GM23248 (cell line): Measurements from ENCODE around the gene RALGPS1. TPM values are rescaled to one million over a fixed set of nuclear protein-coding genes. Genes with fewer than 3 reads are reported as not detected.

Experiments used
- DNase-seq: peaks from one replicate; pipeline ENCODE4 v3.0.0-alpha.2; 2015
- H2AFZ ChIP-seq: fragments of 200-600 bp; sonication (generic); 2 replicates; pipeline ENCODE4 v1.6.1; 2016; ENCODE audit warnings: antibody characterized with exemption
- H3F3A ChIP-seq: fragments of 200-600 bp; sonication (generic); 2 replicates; pipeline ENCODE4 v1.6.1; 2016; ENCODE audit warnings: mild to moderate bottlenecking, antibody characterized with exemption, mixed run types; ENCODE audit not compliant: insufficient read depth
- H3K27ac ChIP-seq: fragments of 200-600 bp; sonication (generic); 2 replicates; pipeline ENCODE4 v1.5.1; 2016; ENCODE audit warnings: mild to moderate bottlenecking
- H3K27me3 ChIP-seq: fragments of 200-600 bp; sonication (generic); replicated peaks from 2 replicates; pipeline ENCODE4 v1.6.1; 2016; ENCODE audit warnings: mild to moderate bottlenecking; ENCODE audit not compliant: insufficient read depth
- H3K36me3 ChIP-seq: fragments of 200-600 bp; sonication (generic); 2 replicates; pipeline ENCODE4 v1.6.1; 2016; ENCODE audit warnings: low read depth, mild to moderate bottlenecking
- H3K4me1 ChIP-seq: fragments of 200-600 bp; sonication (generic); 2 replicates; pipeline ENCODE4 v1.6.1; 2016; ENCODE audit warnings: mild to moderate bottlenecking; ENCODE audit not compliant: insufficient read depth
- H3K4me2 ChIP-seq: fragments of 200-600 bp; sonication (generic); one replicate; pipeline ENCODE4 v1.6.1; 2016; ENCODE audit warnings: mild to moderate bottlenecking; ENCODE audit not compliant: unreplicated experiment
- H3K4me3 ChIP-seq: fragments of 200-600 bp; sonication (generic); 2 replicates; pipeline ENCODE4 v1.5.1; 2016; ENCODE audit warnings: mild to moderate bottlenecking
- H3K79me2 ChIP-seq: fragments of 200-600 bp; sonication (generic); 2 replicates; pipeline ENCODE4 v1.6.1; 2016; ENCODE audit warnings: mild to moderate bottlenecking; ENCODE audit not compliant: insufficient read depth
- H3K9ac ChIP-seq: fragments of 200-600 bp; sonication (generic); 2 replicates; pipeline ENCODE4 v1.6.1; 2016; ENCODE audit warnings: mild to moderate bottlenecking
- H3K9me2 ChIP-seq: fragments of 200-600 bp; sonication (generic); 2 replicates; pipeline ENCODE4 v1.6.1; 2016; ENCODE audit warnings: mixed run types, mild to moderate bottlenecking, moderate library complexity; ENCODE audit not compliant: insufficient read depth
- H3K9me3 ChIP-seq: fragments of 200-600 bp; sonication (generic); one replicate; pipeline ENCODE4 v1.6.1; 2017; ENCODE audit warnings: low read depth
- H4K20me1 ChIP-seq: fragments of 200-600 bp; sonication (generic); 2 replicates; pipeline ENCODE4 v1.6.0; 2016; ENCODE audit not compliant: insufficient read depth
- EZH2 ChIP-seq: fragments of 200-600 bp; sonication (generic); IDR thresholded peaks from 2 replicates; pipeline ENCODE4 v1.6.1; 2018; ENCODE audit warnings: antibody characterized with exemption, mild to moderate bottlenecking; ENCODE audit not compliant: insufficient read depth, poor library complexity, severe bottlenecking
- EZH2phosphoT487 ChIP-seq: fragments of 200-600 bp; sonication (generic); IDR thresholded peaks from 2 replicates; pipeline ENCODE4 v1.6.1; 2018; ENCODE audit warnings: antibody characterized with exemption, moderate library complexity, mild to moderate bottlenecking, low read depth; ENCODE audit not compliant: insufficient read depth
- WGBS, 2 experiments: methylation state at CpG; one replicate each; pipeline ENCODE4 v1.1.6; 2015 to 2017; ENCODE audit warnings: low lambda C conversion rate in 2 of 2, low coverage in 1 of 2; ENCODE audit errors: missing lambda C conversion rate in 2 of 2; 5-methylcytosine and 5-hydroxymethylcytosine counted together
- in situ Hi-C: fragments of 300-500 bp; cut with MboI; formaldehyde crosslinking; loops from 2 replicates; pipeline ENCODE4 v1.15.0; 2020
- polyA plus RNA-seq: library from polyadenylated mRNA; unstranded; fragments of >200 nt; fragmentation: Nextera tagmentation; extraction: Ambion mirVana; gene quantifications from 2 replicates; pipeline ENCODE4 v1.2.1, GENCODE V29; 2016
- total RNA-seq: library from RNA; depleted of rRNA; stranded (reverse); fragments of >200 nt; shearing (Covaris generic); gene quantifications from 2 replicates; pipeline ENCODE4 v1.2.3, GENCODE V29; 2014

Gene RALGPS1
- total and polyA plus RNA-seq, 2 experiments from 2014 or later = 0.54 to 1.8 TPM

GRCh38 chr9:127201071-127201541, 286.5 kb downstream of the RALGPS1 start:
- H3K4me3 ChIP-seq = no peak overlapping the region
- no peaks in the 10 kb centered on the region for H3K9me3 ChIP-seq
- no peak overlapping the region for H3K9ac ChIP-seq
- H2AFZ ChIP-seq = no peak overlapping the region
- no peaks in the 10 kb centered on the region for H3K36me3 ChIP-seq
- H3K27me3 ChIP-seq = peaks cover 2% of the 10 kb centered on the region; the same call in 1 of the 2 replicates
- H4K20me1 ChIP-seq = no peaks in the 10 kb centered on the region
- TF ChIP-seq EZH2phosphoT487 = no peak
- TF ChIP-seq EZH2 = no peak
- no peaks in the 10 kb centered on the region for H3K4me1 ChIP-seq
- in situ Hi-C loops = loop anchor here (5.0 kb wide), 1 partner anchor 259 kb away; no protein-coding TSS in a partner anchor
- DNase-seq = peak; percentile 55
- 88 to 90% methylated on average over 6 of the region's 6 CpGs for WGBS, 2 experiments
- H3F3A ChIP-seq = no peaks in the 10 kb centered on the region
- H3K4me2 ChIP-seq = no peak overlapping the region
- no peaks in the 10 kb centered on the region for H3K9me2 ChIP-seq
- no peak overlapping the region for H3K27ac ChIP-seq
- no peaks in the 10 kb centered on the region for H3K79me2 ChIP-seq

GRCh38 chr9:127201731-127202130, 287.1 kb downstream of the RALGPS1 start:
- in situ Hi-C loops = loop anchor here (5.0 kb wide), 1 partner anchor 259 kb away; no protein-coding TSS in a partner anchor
- no peak for TF ChIP-seq EZH2
- TF ChIP-seq EZH2phosphoT487 = no peak

DNA sequence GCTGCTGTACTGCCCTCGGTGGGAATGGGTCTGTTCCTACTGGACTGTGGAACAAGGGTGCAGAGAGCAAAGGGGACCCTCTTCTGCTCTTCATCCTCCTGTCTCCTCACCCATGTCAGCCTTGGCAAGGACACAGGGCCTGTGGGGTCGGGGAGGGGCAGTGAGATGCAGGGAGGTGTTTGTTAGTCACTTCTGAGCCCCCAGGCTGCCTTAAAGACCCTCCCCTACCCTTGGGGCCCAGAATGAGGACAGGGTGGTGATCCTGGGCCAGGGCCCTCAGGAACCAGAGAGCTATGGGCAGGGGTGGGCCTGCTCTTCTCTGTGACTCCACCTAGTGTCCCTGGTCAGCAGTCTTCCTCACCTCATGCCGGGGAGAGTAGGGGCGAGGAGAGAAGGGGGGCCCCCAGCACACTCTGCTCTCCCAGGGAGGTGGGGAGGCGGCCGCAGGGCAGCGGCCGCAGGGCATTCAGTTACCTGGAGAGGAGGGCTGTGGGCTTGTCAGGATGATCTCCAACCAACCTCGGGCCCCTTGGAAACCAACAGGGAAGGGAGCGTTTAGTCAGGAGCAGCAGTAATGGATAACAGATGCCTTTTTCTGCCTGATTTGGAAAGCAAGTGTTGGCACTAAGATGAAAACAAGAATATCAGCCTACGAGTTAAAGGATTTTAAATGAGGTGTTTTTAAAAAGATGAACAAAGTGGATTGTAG, 288.0 kb downstream of the RALGPS1 start:
- H3K4me2 ChIP-seq = no peak overlapping the region
- no peaks in the 10 kb centered on the region for H4K20me1 ChIP-seq
- H3K4me3 ChIP-seq = no peak overlapping the region
- DNase-seq = peak; percentile 60
- peaks cover 3% of the 10 kb centered on the region; the same call in 1 of the 2 replicates for H3K27me3 ChIP-seq
- no peaks in the 10 kb centered on the region for H3K36me3 ChIP-seq
- H3F3A ChIP-seq = no peaks in the 10 kb centered on the region
- in situ Hi-C loops = loop anchor here (5.0 kb wide), 1 partner anchor 260 kb away; no protein-coding TSS in a partner anchor
- H3K27ac ChIP-seq = no peak overlapping the region
- H3K9me2 ChIP-seq = no peaks in the 10 kb centered on the region
- no peaks in the 10 kb centered on the region for H3K4me1 ChIP-seq
- no peaks in the 10 kb centered on the region for H3K9me3 ChIP-seq
- H2AFZ ChIP-seq = no peak overlapping the region
- 57 to 59% methylated on average over 11 of the region's 11 CpGs for WGBS, 2 experiments
- TF ChIP-seq EZH2 (no peak), EZH2phosphoT487 (no peak)
- H3K79me2 ChIP-seq = no peaks in the 10 kb centered on the region
- no peak overlapping the region for H3K9ac ChIP-seq

More at GRCh38 chr9:127201731-127202130, 287.1 kb downstream of the RALGPS1 start:
- Histone ChIP-seq H3F3A (no peaks in the 10 kb centered on the region), H3K9ac (no peak overlapping the region), H3K36me3 (no peaks in the 10 kb centered on the region), H3K4me3 (no peak overlapping the region), H4K20me1 (no peaks in the 10 kb centered on the region), H2AFZ (no peak overlapping the region), H3K79me2 (no peaks in the 10 kb centered on the region), H3K9me2 (no peaks in the 10 kb centered on the region), H3K9me3 (no peaks in the 10 kb centered on the region), H3K27ac (no peak overlapping the region), H3K4me1 (no peaks in the 10 kb centered on the region), H3K27me3 (peaks cover 3% of the 10 kb centered on the region; the same call in 1 of the 2 replicates), H3K4me2 (no peak overlapping the region)
- DNase-seq = no peak
- WGBS, 2 experiments = 89 to 96% methylated on average over 10 to 11 of the region's 11 CpGs

GRCh38 chr9:127203681-127204327, 289.2 kb downstream of the RALGPS1 start:
- Histone ChIP-seq H2AFZ (no peak overlapping the region), H3K9ac (no peak overlapping the region), H3K79me2 (no peaks in the 10 kb centered on the region), H3K9me2 (no peaks in the 10 kb centered on the region), H3K9me3 (no peaks in the 10 kb centered on the region), H3K4me2 (no peak overlapping the region), H3K36me3 (no peaks in the 10 kb centered on the region), H4K20me1 (no peaks in the 10 kb centered on the region), H3K27me3 (peaks cover 3% of the 10 kb centered on the region; the same call in 1 of the 2 replicates), H3K4me3 (no peak overlapping the region), H3F3A (no peaks in the 10 kb centered on the region), H3K27ac (no peak overlapping the region), H3K4me1 (no peaks in the 10 kb centered on the region)
- DNase-seq = no peak
- WGBS, 2 experiments = 91 to 92% methylated on average over 5 of the region's 5 CpGs
- in situ Hi-C loops = loop anchor here (5.0 kb wide), 1 partner anchor 262 kb away; no protein-coding TSS in a partner anchor
- no peak for TF ChIP-seq EZH2
- no peak for TF ChIP-seq EZH2phosphoT487
